HG03378 (cell line): Measurements from ENCODE around the gene CTPS2.
"Not testable (repeated sequence)": the region's sequence is repeated elsewhere in the genome, so short reads cannot be mapped to it uniquely, and the experiment has no call there.

ENCODE experiments used
- ATAC-seq: cut with Tn5 transposase; IDR thresholded peaks from one replicate; pipeline ENCODE4 v1.9.1; 2021; ENCODE audit warnings: mild to moderate bottlenecking, moderate library complexity; ENCODE audit not compliant: unreplicated experiment

Gene CTPS2

GRCh38 chrX:16659321-16659720 lies 53.1 kb downstream of the CTPS2 start:
- no peak for ATAC-seq

- no peak for ATAC-seq
These were observed 54.2 kb downstream of the CTPS2 start for GRCh38 chrX:16658284-16658683.

GRCh38 chrX:16654093-16654492 lies 58.4 kb downstream of the CTPS2 start:
- ATAC-seq: no peak

- ATAC-seq: no peak
These were observed 59.0 kb downstream of the CTPS2 start for GRCh38 chrX:16653424-16653823.

- no peak for ATAC-seq
These were observed 61.0 kb downstream of the CTPS2 start for GRCh38 chrX:16651391-16652024.

- no peak for ATAC-seq
These were observed 62.6 kb downstream of the CTPS2 start, which contains the start of gene S100G for GRCh38 chrX:16649858-16650257. S100G (plus strand) TSS chrX:16650158; CDS start chrX:16651007, 849 bp downstream.

- no peak for ATAC-seq
These were observed 65.9 kb downstream of the CTPS2 start for GRCh38 chrX:16646366-16647138.

GRCh38 chrX:16643176-16643575 lies 69.3 kb downstream of the CTPS2 start:
- ATAC-seq: no peak

- no peak for ATAC-seq
These were observed 71.6 kb downstream of the CTPS2 start for GRCh38 chrX:16640823-16641222.

- no peak for ATAC-seq
These were observed 72.5 kb downstream of the CTPS2 start for GRCh38 chrX:16639966-16640365.

GRCh38 chrX:16638533-16638932 lies 73.9 kb downstream of the CTPS2 start:
- ATAC-seq: no peak

GRCh38 chrX:16635596-16635995 lies 76.9 kb downstream of the CTPS2 start:
- ATAC-seq: no peak

- no peak for ATAC-seq
These were observed 77.4 kb downstream of the CTPS2 start for GRCh38 chrX:16635040-16635439.

- ATAC-seq: no peak
These were observed 78.7 kb downstream of the CTPS2 start for GRCh38 chrX:16633754-16634153.

- no peak for ATAC-seq
These were observed 82.6 kb downstream of the CTPS2 start for GRCh38 chrX:16629909-16630308.

- ATAC-seq: no peak
These were observed 83.4 kb downstream of the CTPS2 start for GRCh38 chrX:16628946-16629595.

GRCh38 chrX:16628511-16628910 lies 84.0 kb downstream of the CTPS2 start:
- ATAC-seq: not testable (repeated sequence)

- no peak for ATAC-seq
These were observed 93.4 kb downstream of the CTPS2 start for GRCh38 chrX:16619024-16619423.

GRCh38 chrX:16618422-16618821 lies 94.0 kb downstream of the CTPS2 start:
- ATAC-seq: no peak

GRCh38 chrX:16617382-16617781 lies 95.1 kb downstream of the CTPS2 start:
- ATAC-seq: no peak

GRCh38 chrX:16612257-16612897 lies 100.1 kb downstream of the CTPS2 start:
- ATAC-seq: no peak
